ENCODE results near the gene RASGEF1B. TPM values are rescaled to one million over a fixed set of nuclear protein-coding genes. Genes with fewer than 3 reads are reported as not detected.

The RASGEF1B gene
- total and polyA plus RNA-seq, 9 of the 15 experiments (the other 6 are each of a cell fraction or from before 2014, with no cell fraction given) = 0.04 to 0.57 (median 0.22) TPM

DNA sequence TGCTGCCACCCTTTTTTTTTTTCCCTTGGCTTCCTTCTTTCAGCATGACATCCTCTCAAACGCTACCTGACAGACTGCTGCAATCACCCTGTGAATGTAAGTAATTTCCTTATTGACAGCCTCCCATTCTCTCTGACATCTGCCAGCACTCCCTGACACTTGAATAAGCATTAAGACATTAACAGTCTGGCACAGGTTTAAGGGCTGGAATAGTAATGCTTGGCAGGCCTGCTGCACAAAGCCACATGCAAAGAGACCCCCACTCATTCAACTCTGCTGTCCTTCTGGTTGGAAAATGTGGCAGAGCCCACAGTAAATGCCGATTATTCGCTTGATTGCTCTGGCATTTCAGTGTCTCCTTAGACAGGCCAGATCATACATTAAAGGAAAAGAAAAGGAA lies 28.1 kb upstream of the RASGEF1B start (continued):
- TF ChIP-seq, protein P1, sequence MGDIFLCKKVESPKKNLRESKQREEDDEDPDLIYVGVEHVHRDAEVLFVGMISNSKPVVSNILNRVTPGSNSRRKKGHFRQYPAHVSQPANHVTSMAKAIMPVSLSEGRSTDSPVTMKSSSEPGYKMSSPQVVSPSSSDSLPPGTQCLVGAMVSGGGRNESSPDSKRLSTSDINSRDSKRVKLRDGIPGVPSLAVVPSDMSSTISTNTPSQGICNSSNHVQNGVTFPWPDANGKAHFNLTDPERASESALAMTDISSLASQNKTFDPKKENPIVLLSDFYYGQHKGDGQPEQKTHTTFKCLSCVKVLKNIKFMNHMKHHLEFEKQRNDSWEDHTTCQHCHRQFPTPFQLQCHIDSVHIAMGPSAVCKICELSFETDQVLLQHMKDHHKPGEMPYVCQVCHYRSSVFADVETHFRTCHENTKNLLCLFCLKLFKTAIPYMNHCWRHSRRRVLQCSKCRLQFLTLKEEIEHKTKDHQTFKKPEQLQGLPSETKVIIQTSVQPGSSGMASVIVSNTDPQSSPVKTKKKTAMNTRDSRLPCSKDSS (IDR thresholded peaks at IDR 0.05; ENCODE audit: low read depth, partially characterized antibody) = no peak

DNA sequence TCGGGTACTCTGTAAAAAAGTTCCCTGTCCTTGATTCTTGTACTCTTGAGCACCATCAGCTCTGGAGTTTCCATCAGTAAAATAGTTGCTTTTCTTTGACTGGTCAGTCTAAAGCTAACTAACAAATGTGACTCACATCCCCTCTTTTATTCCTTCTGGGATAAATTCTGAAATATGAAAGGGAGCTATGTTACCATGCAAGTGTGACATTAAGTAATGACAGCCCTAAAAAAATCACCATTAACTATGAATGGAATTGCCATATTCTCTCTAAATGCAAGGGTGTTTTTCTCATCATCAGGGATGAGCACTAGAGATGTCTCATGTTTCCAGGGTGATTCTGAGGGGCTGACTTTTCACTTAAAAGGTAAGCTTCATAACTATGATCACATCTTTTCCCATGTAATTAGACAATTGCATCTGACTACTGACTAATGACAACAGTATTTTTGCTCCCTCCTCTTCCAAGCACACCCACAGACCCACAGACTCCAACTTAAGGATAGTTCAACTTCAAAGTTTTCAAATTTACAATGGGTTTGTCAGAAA lies 26.9 kb upstream of the RASGEF1B start:
- Histone ChIP-seq H3K36me3 (ENCODE audit: control insufficient read depth, insufficient read depth, low read length) (no peaks in the 10 kb centered on the region), H4K20me1 (replicated peaks; ENCODE audit: control insufficient read depth, insufficient read depth, low read length) (no peaks in the 10 kb centered on the region; the same call in 1 of the 2 replicates), H3K27me3 (ENCODE audit: control insufficient read depth in 2 of 2, insufficient read depth in 2 of 2, low read length in 2 of 2) (peaks cover 2 to 8% of the 10 kb centered on the region in 2 experiments; a peak in 2 of 5 replicates), H3K9me1 (ENCODE audit: control insufficient read depth, insufficient read depth, low read length) (no peaks in the 10 kb centered on the region), H3K4me1 (replicated peaks in 1 of 2; ENCODE audit: control insufficient read depth in 2 of 2, insufficient read depth in 2 of 2, low read length in 2 of 2) (no peaks in the 10 kb centered on the region), H3K4me2 (ENCODE audit: insufficient read depth, low read length) (no peak overlapping the region), H3K4me3 (no peak overlapping the region), H2AFZ (ENCODE audit: low read depth, low read length) (no peak overlapping the region), H3K79me2 (ENCODE audit: control insufficient read depth, insufficient read depth, low read length) (no peaks in the 10 kb centered on the region), H3K9me3 (replicated peaks; ENCODE audit: control insufficient read depth, insufficient read depth, low read depth, low read length) (no peaks in the 10 kb centered on the region), H3K27ac (ENCODE audit: extremely low read depth, low read depth, low read length) (no peak overlapping the region), H3K9ac (ENCODE audit: insufficient read depth in 1 of 2, low read depth in 2 of 2, low read length in 2 of 2) (no peak overlapping the region)
- no peak for ATAC-seq
- WGBS (ENCODE audit: insufficient coverage, low coverage, missing lambda C conversion rate) = 0% methylated on average over 1 of the region's 1 CpG
- no peak for DNase-seq (ENCODE audit: extremely low read depth in 1 of 4, low spot score in 3 of 4)
- intact Hi-C loops (cut with micrococcal nuclease) = no loop called here
- CTCF ChIA-PET (ENCODE audit: low intra/inter-chr PET ratio) = no interaction called here
- in situ Hi-C loops (cut with MboI) = no loop called here
- POLR2A ChIA-PET = no interaction called here
- no TSS peak for BruUV-seq (replicated peaks)
- FAIRE-seq = no peak
- TF ChIP-seq CEBPB (tag; IDR thresholded peaks at IDR 0.05) = no peak
- TF ChIP-seq ARID2 (IDR thresholded peaks at IDR 0.05) = no peak
- TF ChIP-seq, protein P2, sequence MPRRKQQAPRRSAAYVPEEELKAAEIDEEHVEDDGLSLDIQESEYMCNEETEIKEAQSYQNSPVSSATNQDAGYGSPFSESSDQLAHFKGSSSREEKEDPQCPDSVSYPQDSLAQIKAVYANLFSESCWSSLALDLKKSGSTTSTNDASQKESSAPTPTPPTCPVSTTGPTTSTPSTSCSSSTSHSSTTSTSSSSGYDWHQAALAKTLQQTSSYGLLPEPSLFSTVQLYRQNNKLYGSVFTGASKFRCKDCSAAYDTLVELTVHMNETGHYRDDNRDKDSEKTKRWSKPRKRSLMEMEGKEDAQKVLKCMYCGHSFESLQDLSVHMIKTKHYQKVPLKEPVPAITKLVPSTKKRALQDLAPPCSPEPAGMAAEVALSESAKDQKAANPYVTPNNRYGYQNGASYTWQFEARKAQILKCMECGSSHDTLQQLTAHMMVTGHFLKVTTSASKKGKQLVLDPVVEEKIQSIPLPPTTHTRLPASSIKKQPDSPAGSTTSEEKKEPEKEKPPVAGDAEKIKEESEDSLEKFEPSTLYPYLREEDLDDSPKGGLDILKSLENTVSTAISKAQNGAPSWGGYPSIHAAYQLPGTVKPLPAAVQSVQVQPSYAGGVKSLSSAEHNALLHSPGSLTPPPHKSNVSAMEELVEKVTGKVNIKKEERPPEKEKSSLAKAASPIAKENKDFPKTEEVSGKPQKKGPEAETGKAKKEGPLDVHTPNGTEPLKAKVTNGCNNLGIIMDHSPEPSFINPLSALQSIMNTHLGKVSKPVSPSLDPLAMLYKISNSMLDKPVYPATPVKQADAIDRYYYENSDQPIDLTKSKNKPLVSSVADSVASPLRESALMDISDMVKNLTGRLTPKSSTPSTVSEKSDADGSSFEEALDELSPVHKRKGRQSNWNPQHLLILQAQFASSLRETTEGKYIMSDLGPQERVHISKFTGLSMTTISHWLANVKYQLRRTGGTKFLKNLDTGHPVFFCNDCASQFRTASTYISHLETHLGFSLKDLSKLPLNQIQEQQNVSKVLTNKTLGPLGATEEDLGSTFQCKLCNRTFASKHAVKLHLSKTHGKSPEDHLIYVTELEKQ (CRISPR knock-in tag; IDR thresholded peaks at IDR 0.05) = no peak
- TF ChIP-seq ZNF384 (IDR thresholded peaks at IDR 0.05; ENCODE audit: low read depth, low read length) = no peak
- no peak for TF ChIP-seq DMBX1 (CRISPR knock-in tag; IDR thresholded peaks at IDR 0.05; ENCODE audit: borderline replicate concordance)
- TF ChIP-seq HIVEP1 (CRISPR knock-in tag; IDR thresholded peaks at IDR 0.05) = no peak
- no peak for TF ChIP-seq TCFL5 (CRISPR knock-in tag; conservative IDR thresholded peaks at IDR 0.05)
- no peak for TF ChIP-seq ZEB2 (IDR thresholded peaks at IDR 0.05)
- TF ChIP-seq, protein P3, sequence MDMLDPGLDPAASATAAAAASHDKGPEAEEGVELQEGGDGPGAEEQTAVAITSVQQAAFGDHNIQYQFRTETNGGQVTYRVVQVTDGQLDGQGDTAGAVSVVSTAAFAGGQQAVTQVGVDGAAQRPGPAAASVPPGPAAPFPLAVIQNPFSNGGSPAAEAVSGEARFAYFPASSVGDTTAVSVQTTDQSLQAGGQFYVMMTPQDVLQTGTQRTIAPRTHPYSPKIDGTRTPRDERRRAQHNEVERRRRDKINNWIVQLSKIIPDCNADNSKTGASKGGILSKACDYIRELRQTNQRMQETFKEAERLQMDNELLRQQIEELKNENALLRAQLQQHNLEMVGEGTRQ (CRISPR knock-in tag; IDR thresholded peaks at IDR 0.05) = no peak
- no peak for TF ChIP-seq ZNF23 (CRISPR knock-in tag; IDR thresholded peaks at IDR 0.05)
- no peak for TF ChIP-seq NR4A1 (CRISPR knock-in tag; IDR thresholded peaks at IDR 0.05)
- no peak for TF ChIP-seq NR4A1 (tag; IDR thresholded peaks at IDR 0.05)

All from K562 (cell line).